Stimulated activated CD8-positive, alpha-beta memory T cell treated with anti-CD3 and anti-CD28 coated beads, Interleukin-12 subunit alpha, Interleukin-12 subunit beta, amount 100 ng/mL, for 24 hours (primary cell): Measurements from ENCODE around the gene OPCML.

Experiments used
- DNase-seq: peaks from one replicate; pipeline ENCODE4 v3.0.0-alpha.2; 2020; ENCODE audit errors: extremely low read depth

The OPCML gene

GRCh38 chr11:132941761-132942160, 590.5 kb downstream of the OPCML start:
- DNase-seq = no peak

GRCh38 chr11:132941024-132941646, 591.2 kb downstream of the OPCML start:
- no peak for DNase-seq

- DNase-seq = no peak
Observed at GRCh38 chr11:132937016-132937415, 595.3 kb downstream of the OPCML start.

- DNase-seq = no peak
Observed at GRCh38 chr11:132935383-132935782, 596.9 kb downstream of the OPCML start.

- no peak for DNase-seq
Observed at GRCh38 chr11:132933703-132934102, 598.6 kb downstream of the OPCML start.

GRCh38 chr11:132925825-132926469, 606.4 kb downstream of the OPCML start:
- DNase-seq = no peak

- DNase-seq = no peak
Observed at GRCh38 chr11:132921597-132921996, 610.7 kb downstream of the OPCML start.

GRCh38 chr11:132920451-132921096, 611.7 kb downstream of the OPCML start:
- DNase-seq = no peak

GRCh38 chr11:132914600-132914999, 617.7 kb downstream of the OPCML start:
- no peak for DNase-seq

- DNase-seq = no peak
Observed at GRCh38 chr11:132913886-132914285, 618.4 kb downstream of the OPCML start.

- no peak for DNase-seq
Observed at GRCh38 chr11:132913295-132913694, 619.0 kb downstream of the OPCML start.

GRCh38 chr11:132911186-132911585, 621.1 kb downstream of the OPCML start:
- DNase-seq = no peak

- no peak for DNase-seq
Observed at GRCh38 chr11:132910011-132910760, 622.1 kb downstream of the OPCML start.

GRCh38 chr11:132909021-132909606, 623.2 kb downstream of the OPCML start:
- DNase-seq = no peak

- DNase-seq = no peak
Observed at GRCh38 chr11:132908414-132908810, 623.9 kb downstream of the OPCML start.

- no peak for DNase-seq
Observed at GRCh38 chr11:132907651-132908413, 624.5 kb downstream of the OPCML start.

GRCh38 chr11:132904607-132905006, 627.7 kb downstream of the OPCML start:
- no peak for DNase-seq

- DNase-seq = no peak
Observed at GRCh38 chr11:132904091-132904490, 628.2 kb downstream of the OPCML start.

GRCh38 chr11:132901638-132902471, 630.4 kb downstream of the OPCML start:
- DNase-seq = no peak

- no peak for DNase-seq
Observed at GRCh38 chr11:132898676-132899075, 633.6 kb downstream of the OPCML start.
